GM23248 (cell line): Measurements from ENCODE around the gene GPX4. TPM values are rescaled to one million over a fixed set of nuclear protein-coding genes. Genes with fewer than 3 reads are reported as not detected.

ENCODE experiments used
- DNase-seq: peaks from one replicate; pipeline ENCODE4 v3.0.0-alpha.2; 2015
- H2AFZ ChIP-seq: fragments of 200-600 bp; sonication (generic); 2 replicates; pipeline ENCODE4 v1.6.1; 2016; ENCODE audit warnings: antibody characterized with exemption
- H3F3A ChIP-seq: fragments of 200-600 bp; sonication (generic); 2 replicates; pipeline ENCODE4 v1.6.1; 2016; ENCODE audit warnings: mild to moderate bottlenecking, antibody characterized with exemption, mixed run types; ENCODE audit not compliant: insufficient read depth
- H3K27ac ChIP-seq: fragments of 200-600 bp; sonication (generic); 2 replicates; pipeline ENCODE4 v1.5.1; 2016; ENCODE audit warnings: mild to moderate bottlenecking
- H3K27me3 ChIP-seq: fragments of 200-600 bp; sonication (generic); replicated peaks from 2 replicates; pipeline ENCODE4 v1.6.1; 2016; ENCODE audit warnings: mild to moderate bottlenecking; ENCODE audit not compliant: insufficient read depth
- H3K36me3 ChIP-seq: fragments of 200-600 bp; sonication (generic); 2 replicates; pipeline ENCODE4 v1.6.1; 2016; ENCODE audit warnings: low read depth, mild to moderate bottlenecking
- H3K4me1 ChIP-seq: fragments of 200-600 bp; sonication (generic); 2 replicates; pipeline ENCODE4 v1.6.1; 2016; ENCODE audit warnings: mild to moderate bottlenecking; ENCODE audit not compliant: insufficient read depth
- H3K4me2 ChIP-seq: fragments of 200-600 bp; sonication (generic); one replicate; pipeline ENCODE4 v1.6.1; 2016; ENCODE audit warnings: mild to moderate bottlenecking; ENCODE audit not compliant: unreplicated experiment
- H3K4me3 ChIP-seq: fragments of 200-600 bp; sonication (generic); 2 replicates; pipeline ENCODE4 v1.5.1; 2016; ENCODE audit warnings: mild to moderate bottlenecking
- H3K79me2 ChIP-seq: fragments of 200-600 bp; sonication (generic); 2 replicates; pipeline ENCODE4 v1.6.1; 2016; ENCODE audit warnings: mild to moderate bottlenecking; ENCODE audit not compliant: insufficient read depth
- H3K9ac ChIP-seq: fragments of 200-600 bp; sonication (generic); 2 replicates; pipeline ENCODE4 v1.6.1; 2016; ENCODE audit warnings: mild to moderate bottlenecking
- H3K9me2 ChIP-seq: fragments of 200-600 bp; sonication (generic); 2 replicates; pipeline ENCODE4 v1.6.1; 2016; ENCODE audit warnings: mixed run types, mild to moderate bottlenecking, moderate library complexity; ENCODE audit not compliant: insufficient read depth
- H3K9me3 ChIP-seq: fragments of 200-600 bp; sonication (generic); one replicate; pipeline ENCODE4 v1.6.1; 2017; ENCODE audit warnings: low read depth
- H4K20me1 ChIP-seq: fragments of 200-600 bp; sonication (generic); 2 replicates; pipeline ENCODE4 v1.6.0; 2016; ENCODE audit not compliant: insufficient read depth
- EZH2 ChIP-seq: fragments of 200-600 bp; sonication (generic); IDR thresholded peaks from 2 replicates; pipeline ENCODE4 v1.6.1; 2018; ENCODE audit warnings: antibody characterized with exemption, mild to moderate bottlenecking; ENCODE audit not compliant: insufficient read depth, poor library complexity, severe bottlenecking
- EZH2phosphoT487 ChIP-seq: fragments of 200-600 bp; sonication (generic); IDR thresholded peaks from 2 replicates; pipeline ENCODE4 v1.6.1; 2018; ENCODE audit warnings: antibody characterized with exemption, moderate library complexity, mild to moderate bottlenecking, low read depth; ENCODE audit not compliant: insufficient read depth
- WGBS, 2 experiments: methylation state at CpG; one replicate each; pipeline ENCODE4 v1.1.6; 2015 to 2017; ENCODE audit warnings: low lambda C conversion rate in 2 of 2, low coverage in 1 of 2; ENCODE audit errors: missing lambda C conversion rate in 2 of 2; 5-methylcytosine and 5-hydroxymethylcytosine counted together
- in situ Hi-C: fragments of 300-500 bp; cut with MboI; formaldehyde crosslinking; loops from 2 replicates; pipeline ENCODE4 v1.15.0; 2020
- polyA plus RNA-seq: library from polyadenylated mRNA; unstranded; fragments of >200 nt; fragmentation: Nextera tagmentation; extraction: Ambion mirVana; gene quantifications from 2 replicates; pipeline ENCODE4 v1.2.1, GENCODE V29; 2016
- total RNA-seq: library from RNA; depleted of rRNA; stranded (reverse); fragments of >200 nt; shearing (Covaris generic); gene quantifications from 2 replicates; pipeline ENCODE4 v1.2.3, GENCODE V29; 2014

The GPX4 gene
- total and polyA plus RNA-seq, 2 experiments from 2014 or later = 298 to 607 TPM

DNA sequence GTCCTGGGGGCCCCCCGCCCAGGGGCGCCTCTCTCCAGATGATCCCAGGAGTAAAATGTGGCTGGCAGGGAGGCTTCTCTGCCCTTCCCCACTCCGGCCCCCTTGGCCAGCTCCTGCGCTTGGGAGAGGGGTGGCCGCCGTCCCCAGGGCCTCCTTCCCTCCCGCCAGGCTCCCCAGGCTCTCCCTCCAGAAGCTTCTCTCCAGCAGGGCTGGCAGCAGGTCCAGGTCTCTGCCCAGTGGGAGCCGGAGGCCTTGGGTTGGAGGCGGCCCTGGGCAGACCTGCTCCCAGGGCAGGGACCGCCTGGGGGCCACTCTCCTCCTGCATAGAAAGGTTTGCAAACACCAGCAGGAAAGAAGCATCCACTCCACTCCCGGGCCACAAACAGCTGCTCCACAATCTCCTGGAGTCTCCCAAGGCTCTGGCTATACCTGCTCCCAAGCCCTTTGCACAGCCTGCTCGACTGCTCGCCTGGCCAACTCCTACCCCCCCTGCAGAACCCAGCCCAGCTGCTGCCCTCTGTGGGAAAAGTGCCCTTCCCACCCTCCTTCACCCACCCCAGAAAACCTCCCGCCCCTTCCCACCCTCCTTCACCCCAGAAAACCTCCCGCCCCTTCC, 44.2 kb downstream of the GPX4 start:
- no peak overlapping the region for H3K4me3 ChIP-seq
- TF ChIP-seq EZH2phosphoT487 (no peak), EZH2 (no peak)
- H4K20me1 ChIP-seq = no peaks in the 10 kb centered on the region
- H3K9me3 ChIP-seq = no peaks in the 10 kb centered on the region
- H3F3A ChIP-seq = no peaks in the 10 kb centered on the region
- in situ Hi-C loops = no loop called here
- no peak overlapping the region for H3K4me2 ChIP-seq
- peaks cover 6% of the 10 kb centered on the region; the same call in 1 of the 2 replicates for H3K36me3 ChIP-seq
- H3K27me3 ChIP-seq = no peaks in the 10 kb centered on the region
- peaks cover 44% of the 10 kb centered on the region for H3K79me2 ChIP-seq
- H2AFZ ChIP-seq = no peak overlapping the region
- no peak overlapping the region for H3K9ac ChIP-seq
- no peak for DNase-seq
- no peaks in the 10 kb centered on the region for H3K9me2 ChIP-seq
- H3K27ac ChIP-seq = no peak overlapping the region
- peaks cover 14% of the 10 kb centered on the region for H3K4me1 ChIP-seq
- WGBS, 2 experiments = 86% methylated on average over 12 to 13 of the region's 15 CpGs

DNA sequence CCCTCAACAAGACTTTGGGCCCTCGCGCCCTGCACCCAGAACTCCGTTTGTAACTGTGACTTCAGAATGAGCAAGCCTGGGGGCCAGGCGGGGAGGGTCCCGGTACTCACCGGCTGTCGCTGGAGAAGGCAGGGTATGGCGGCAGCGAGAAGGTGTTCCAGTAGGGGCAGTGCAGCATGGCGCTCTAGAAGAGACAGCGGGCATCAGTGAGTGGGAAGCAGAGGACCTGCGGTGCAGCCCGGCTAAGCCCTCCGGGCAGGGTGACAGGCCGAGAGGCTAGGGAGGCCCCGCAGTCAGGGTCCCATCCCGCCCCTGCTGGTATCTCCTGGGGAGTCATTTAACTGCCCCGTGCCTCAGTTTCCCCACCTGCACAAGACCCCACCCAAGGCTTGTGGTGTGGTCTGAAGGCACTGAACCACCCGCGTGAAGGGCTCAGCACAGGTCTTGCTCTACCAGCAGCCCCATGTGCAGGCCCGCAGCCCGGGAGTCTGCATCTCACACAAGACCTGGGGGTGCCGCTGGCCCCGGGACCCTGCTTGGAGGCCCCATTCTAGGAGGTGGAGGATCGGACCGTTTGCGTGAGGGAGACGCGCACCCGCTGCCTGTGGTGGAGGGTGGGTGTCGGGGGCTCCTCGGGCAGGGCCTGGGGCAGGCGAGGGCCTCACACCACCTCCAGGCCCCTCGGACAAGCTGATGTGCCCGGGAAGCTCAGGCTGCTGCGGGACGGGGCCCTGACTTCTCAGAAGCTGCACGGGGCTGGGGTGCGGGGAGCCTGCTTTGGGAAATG, 45.7 kb downstream of the GPX4 start:
- Histone ChIP-seq H3K9me3 (no peaks in the 10 kb centered on the region), H3K27me3 (no peaks in the 10 kb centered on the region), H3K27ac (no peak overlapping the region), H2AFZ (no peak overlapping the region), H3K4me3 (no peak overlapping the region), H3K4me2 (no peak overlapping the region), H3K4me1 (peaks cover 18% of the 10 kb centered on the region), H4K20me1 (no peaks in the 10 kb centered on the region), H3K36me3 (peaks cover 6% of the 10 kb centered on the region; the same call in 1 of the 2 replicates), H3K9ac (no peak overlapping the region), H3K9me2 (no peaks in the 10 kb centered on the region), H3K79me2 (peaks cover 56% of the 10 kb centered on the region), H3F3A (no peaks in the 10 kb centered on the region)
- DNase-seq = no peak
- no peak for TF ChIP-seq EZH2phosphoT487
- no peak for TF ChIP-seq EZH2
- in situ Hi-C loops = no loop called here
- 95 to 98% methylated on average over 26 to 39 of the region's 39 CpGs for WGBS, 2 experiments

DNA sequence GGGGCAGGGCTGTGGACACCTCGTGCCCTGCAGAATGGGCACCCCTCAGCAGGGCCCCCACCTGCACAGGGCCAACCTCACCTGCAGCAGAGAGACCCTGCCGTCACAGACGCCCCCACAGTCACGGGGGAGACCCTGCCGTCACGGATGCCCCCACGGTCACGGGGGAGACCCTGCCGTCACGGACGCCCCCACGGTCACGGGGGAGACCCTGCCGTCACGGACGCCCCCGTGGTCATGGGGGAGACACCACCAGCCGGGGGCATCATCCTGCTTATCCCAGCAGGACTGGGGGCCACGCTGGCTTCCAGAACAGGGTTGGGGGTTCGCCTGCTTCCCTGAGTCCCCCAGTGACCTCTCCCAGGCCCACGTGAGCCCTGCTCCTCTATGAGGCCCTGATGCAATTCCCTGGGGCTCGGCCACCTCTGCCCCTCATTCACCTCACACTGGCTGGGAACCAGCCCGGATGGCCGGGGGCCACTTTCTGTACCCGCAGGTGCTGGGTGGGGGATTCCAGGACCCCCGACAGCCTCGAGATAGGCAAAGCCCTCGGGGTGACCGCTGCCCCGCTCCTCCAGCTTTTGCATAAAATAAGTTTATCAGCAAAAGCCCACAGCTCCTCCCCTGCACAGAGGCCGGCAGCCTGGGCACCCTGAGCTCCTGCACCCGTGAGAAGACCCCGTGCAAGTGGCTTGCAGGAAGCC, 46.7 kb downstream of the GPX4 start:
- no peaks in the 10 kb centered on the region for H3K27me3 ChIP-seq

DNA sequence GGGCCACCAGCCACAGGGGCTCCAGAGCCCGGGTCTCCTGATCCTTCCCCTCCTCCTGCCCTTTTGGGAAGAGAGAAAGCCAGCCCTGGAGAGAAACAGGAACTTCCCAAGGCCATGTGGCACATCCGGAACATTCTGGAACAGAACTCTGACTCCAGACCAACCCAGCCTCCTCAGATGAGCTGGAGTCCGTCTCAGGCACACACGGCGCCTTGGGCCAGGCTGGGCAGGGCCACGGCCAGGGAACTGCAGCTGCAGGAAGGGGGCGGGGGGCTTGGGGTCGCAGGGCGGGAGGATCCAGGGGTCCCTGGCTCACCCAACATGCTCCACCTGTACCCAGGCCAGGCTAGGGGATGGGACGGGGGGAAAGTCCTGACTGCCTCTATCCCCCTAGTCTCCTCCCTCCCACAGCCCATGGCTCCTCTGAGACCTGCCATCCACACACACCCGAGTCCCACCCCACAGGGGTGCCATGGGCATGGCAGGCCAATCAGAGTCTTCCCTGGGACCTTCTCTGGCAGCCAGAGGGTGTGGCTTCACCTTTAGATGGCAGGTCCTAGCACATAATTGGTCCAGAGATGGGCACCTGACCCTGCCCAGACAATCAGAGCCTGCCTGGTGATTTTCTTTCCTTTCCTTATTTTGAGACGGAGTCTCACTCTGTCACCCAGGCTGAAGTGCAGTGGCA, 47.4 kb downstream of the GPX4 start:
- H2AFZ ChIP-seq = no peak overlapping the region
- peaks cover 6% of the 10 kb centered on the region; the same call in 1 of the 2 replicates for H3K36me3 ChIP-seq
- H3K27me3 ChIP-seq = no peaks in the 10 kb centered on the region
- no peaks in the 10 kb centered on the region for H3K9me3 ChIP-seq
- H3K9ac ChIP-seq = peak overlapping the region; percentile 63
- in situ Hi-C loops = no loop called here
- H4K20me1 ChIP-seq = no peaks in the 10 kb centered on the region
- TF ChIP-seq EZH2 = no peak
- no peak for TF ChIP-seq EZH2phosphoT487
- no peak overlapping the region for H3K4me3 ChIP-seq
- no peak for DNase-seq
- H3K79me2 ChIP-seq = peaks cover 66% of the 10 kb centered on the region
- 84 to 88% methylated on average over 7 to 12 of the region's 12 CpGs for WGBS, 2 experiments
- peaks cover 33% of the 10 kb centered on the region for H3K4me1 ChIP-seq
- H3F3A ChIP-seq = no peaks in the 10 kb centered on the region
- peak overlapping the region; percentile 50 for H3K4me2 ChIP-seq
- no peaks in the 10 kb centered on the region for H3K9me2 ChIP-seq
- peak overlapping the region; percentile 71 for H3K27ac ChIP-seq

More for the DNA sequence above, 46.7 kb downstream of the GPX4 start:
- Histone ChIP-seq H3K79me2 (peaks cover 59% of the 10 kb centered on the region), H3K36me3 (peaks cover 6% of the 10 kb centered on the region; the same call in 1 of the 2 replicates), H4K20me1 (no peaks in the 10 kb centered on the region), H3K4me3 (no peak overlapping the region), H3K27ac (no peak overlapping the region), H3F3A (no peaks in the 10 kb centered on the region), H3K9ac (no peak overlapping the region), H3K9me3 (no peaks in the 10 kb centered on the region), H3K4me1 (peaks cover 26% of the 10 kb centered on the region), H3K4me2 (no peak overlapping the region), H3K9me2 (no peaks in the 10 kb centered on the region), H2AFZ (no peak overlapping the region)
- 92 to 95% methylated on average over 24 to 32 of the region's 33 CpGs for WGBS, 2 experiments
- no peak for DNase-seq
- TF ChIP-seq EZH2 = no peak
- no peak for TF ChIP-seq EZH2phosphoT487
- in situ Hi-C loops = no loop called here
